B cell (primary cell): ENCODE measurements around the gene KLHL11. TPM values are rescaled to one million over a fixed set of nuclear protein-coding genes. Genes with fewer than 3 reads are reported as not detected.
A peak's percentile ranks its signal among the peaks of the same experiment; 100 is the strongest.

Experiments used
- ATAC-seq: fragments of 200-7000 bp; cut with Tn5 transposase; one replicate; pipeline ENCODE4 v1.10.0; 2021; ENCODE audit warnings: low read depth, mild to moderate bottlenecking, moderate number of reproducible peaks, moderate library complexity
- CTCF ChIA-PET: fragments of 350-600 bp; sonication (Branson Sonifier 250); formaldehyde crosslinking; loops from one replicate; lab custom pipeline; 2021; ENCODE audit warnings: antibody characterized with exemption, inconsistent platforms; lab: Charles Lee
- POLR2A ChIA-PET: fragments of 350-600 bp; sonication (Branson Sonifier 250); formaldehyde crosslinking; loops from one replicate; lab custom pipeline; 2021; ENCODE audit warnings: antibody characterized with exemption; lab: Charles Lee
- DNase-seq: peaks from one replicate; pipeline ENCODE4 v3.0.0; 2013
- H2AFZ ChIP-seq: 2 replicates; pipeline ENCODE4 v1.6.1; 2012; ENCODE audit warnings: mild to moderate bottlenecking, low read depth, low read length; ENCODE audit not compliant: insufficient read depth, poor library complexity, severe bottlenecking
- H3K27ac ChIP-seq, 2 donors: 1 replicate in 1 of 2; 2 replicates in 1 of 2; pipeline ENCODE4 v1.5.1; 2012 to 2013; ENCODE audit warnings: low read length in 2 of 2, mild to moderate bottlenecking in 2 of 2, moderate library complexity in 1 of 2
- H3K27me3 ChIP-seq, 4 experiments: fragments of 200-600 bp in 1 of 4; sonication (generic) in 1 of 4; replicated peaks in 1 of 4; 1 replicate in 2 of 4; 2 replicates in 2 of 4; pipeline versions ENCODE4 v1.6.1 to v1.7.0; 2013 to 2016; ENCODE audit warnings: low read length in 3 of 4, mild to moderate bottlenecking in 2 of 4, mixed read lengths in 1 of 4, moderate library complexity in 1 of 4; ENCODE audit not compliant: insufficient read depth in 4 of 4, control insufficient read depth in 3 of 4; ENCODE audit errors: control extremely low read depth in 1 of 4
- H3K36me3 ChIP-seq, 2 experiments: replicated peaks in 1 of 2; 1 replicate in 1 of 2; 2 replicates in 1 of 2; pipeline versions ENCODE4 v1.6.1 to v1.7.1; 2013; ENCODE audit warnings: low read length in 1 of 2; ENCODE audit not compliant: insufficient read depth in 2 of 2, control insufficient read depth in 1 of 2; ENCODE audit errors: control extremely low read depth in 1 of 2, extremely low read depth in 1 of 2
- H3K4me1 ChIP-seq, 2 donors: fragments of 200-600 bp in 1 of 2; sonication (generic) in 1 of 2; 1 replicate in 1 of 2; 2 replicates in 1 of 2; pipeline versions ENCODE4 v1.5.1 to v1.6.1; 2013 to 2017; ENCODE audit warnings: low read length in 2 of 2; ENCODE audit not compliant: control insufficient read depth in 2 of 2, insufficient read depth in 2 of 2
- H3K4me2 ChIP-seq: replicated peaks from 2 replicates; pipeline ENCODE3; 2012; ENCODE audit warnings: mild to moderate bottlenecking, low read depth, low read length; ENCODE audit not compliant: poor library complexity, severe bottlenecking
- H3K4me3 ChIP-seq, 5 experiments: fragments of 200-600 bp in 1 of 5; sonication (generic) in 1 of 5; 1 replicate in 3 of 5; 2 replicates in 2 of 5; pipeline versions ENCODE4 v1.5.1 to v1.7.0; 2011 to 2016; ENCODE audit warnings: low read length in 4 of 5, mild to moderate bottlenecking in 4 of 5, low read depth in 2 of 5, control low read depth in 1 of 5, moderate library complexity in 1 of 5; ENCODE audit not compliant: insufficient read depth in 1 of 5; ENCODE audit errors: control extremely low read depth in 1 of 5, extremely low read depth in 1 of 5
- H3K79me2 ChIP-seq: fragments of 200-600 bp; sonication (generic); one replicate; pipeline ENCODE4 v1.6.0; 2016; ENCODE audit warnings: low read length; ENCODE audit not compliant: control insufficient read depth, insufficient read depth
- H3K9ac ChIP-seq: fragments of 200-600 bp; sonication (generic); 2 replicates; pipeline ENCODE4 v1.6.1; 2017; ENCODE audit warnings: mild to moderate bottlenecking, low read length, moderate library complexity
- H3K9me3 ChIP-seq, 3 donors: one replicate each; pipeline versions ENCODE4 v1.6.1 to v1.7.1; 2013; ENCODE audit warnings: low read length in 2 of 3; ENCODE audit not compliant: control insufficient read depth in 2 of 3, insufficient read depth in 1 of 3; ENCODE audit errors: control extremely low read depth in 1 of 3
- H4K20me1 ChIP-seq: 2 replicates; pipeline ENCODE4 v1.6.0; 2012; ENCODE audit warnings: mild to moderate bottlenecking, low read length; ENCODE audit not compliant: insufficient read depth, control insufficient read depth, poor library complexity, severe bottlenecking
- H3K27ac Mint-ChIP-seq: one replicate; pipeline ENCODE4 v1.8.0; 2021; ENCODE audit warnings: mixed read lengths
- H3K27me3 Mint-ChIP-seq: one replicate; pipeline ENCODE4 v1.8.0; 2021; ENCODE audit warnings: mixed read lengths
- H3K4me1 Mint-ChIP-seq: one replicate; pipeline ENCODE4 v1.8.0; 2021; ENCODE audit warnings: mixed read lengths
- H3K4me3 Mint-ChIP-seq: one replicate; pipeline ENCODE4 v1.8.0; 2021; ENCODE audit warnings: mixed read lengths
- H3K9me3 Mint-ChIP-seq: one replicate; pipeline ENCODE4 v1.8.0; 2022; ENCODE audit warnings: mixed read lengths; ENCODE audit not compliant: insufficient read depth
- EZH2 ChIP-seq: IDR thresholded peaks from 2 replicates; pipeline ENCODE4 v1.6.1; 2012; ENCODE audit warnings: borderline replicate concordance, low read depth, mild to moderate bottlenecking, moderate library complexity, low read length; ENCODE audit not compliant: insufficient read depth, poor library complexity, severe bottlenecking
- WGBS: methylation state at CpG from one replicate; pipeline ENCODE4 v1.1.5; 2013; ENCODE audit warnings: missing lambda C conversion rate; ENCODE audit not compliant: insufficient coverage; 5-methylcytosine and 5-hydroxymethylcytosine counted together
- intact Hi-C: fragments of 100-400 bp; cut with micrococcal nuclease; formaldehyde crosslinking; loops from one replicate; pipeline ENCODE4 v1.10.0; 2022
- polyA plus RNA-seq: library from polyadenylated mRNA; depleted of rRNA; stranded (reverse); fragments of >200 nt; gene quantifications from 2 replicates; pipeline ENCODE4 v1.2.3, GENCODE V29; 2012
- total RNA-seq, 2 donors: library from RNA; stranded (reverse); fragments of 120-200 nt in 1 of 2; gene quantifications; 1 replicate in 1 of 2; 2 replicates in 1 of 2; pipeline versions ENCODE4 v1.2.3 to v1.2.4, GENCODE V29; 2013 to 2022
- TF ChIP-seq, protein P1 (sequence below): fragments of 200-600 bp; IDR thresholded peaks from one replicate; pipeline ENCODE4 v1.8.0; 2022; ENCODE audit warnings: antibody characterized with exemption, mild to moderate bottlenecking

KLHL11 gene
- total and polyA plus RNA-seq, 2 donors (not counting 1 experiment from before 2014, with no cell fraction given): 4.2 to 18.7 TPM

GRCh38 chr17:41810659-41811548 is 54.3 kb downstream of the KLHL11 start:
- Histone ChIP-seq H3K36me3 (no peaks in the 10 kb centered on the region), H3K27ac (no peak overlapping the region), H4K20me1 (no peaks in the 10 kb centered on the region), H3K9ac (peak overlapping the region; percentile 78), H3K27me3 (peaks cover 0 to 25% (median 5%) of the 10 kb centered on the region in 4 experiments), H3K4me3 (peak overlapping the region in 4 of 5 experiments; percentile 49 to 85 (median 62)), H3K4me1 (peaks cover 20% of the 10 kb centered on the region in 2 donors), H3K79me2 (no peaks in the 10 kb centered on the region), H3K9me3 (no peaks in the 10 kb centered on the region), H3K4me2 (peak overlapping the region; percentile 88), H2AFZ (peak overlapping the region; percentile 93)
- TF ChIP-seq EZH2: no peak
- TF ChIP-seq, protein P1, sequence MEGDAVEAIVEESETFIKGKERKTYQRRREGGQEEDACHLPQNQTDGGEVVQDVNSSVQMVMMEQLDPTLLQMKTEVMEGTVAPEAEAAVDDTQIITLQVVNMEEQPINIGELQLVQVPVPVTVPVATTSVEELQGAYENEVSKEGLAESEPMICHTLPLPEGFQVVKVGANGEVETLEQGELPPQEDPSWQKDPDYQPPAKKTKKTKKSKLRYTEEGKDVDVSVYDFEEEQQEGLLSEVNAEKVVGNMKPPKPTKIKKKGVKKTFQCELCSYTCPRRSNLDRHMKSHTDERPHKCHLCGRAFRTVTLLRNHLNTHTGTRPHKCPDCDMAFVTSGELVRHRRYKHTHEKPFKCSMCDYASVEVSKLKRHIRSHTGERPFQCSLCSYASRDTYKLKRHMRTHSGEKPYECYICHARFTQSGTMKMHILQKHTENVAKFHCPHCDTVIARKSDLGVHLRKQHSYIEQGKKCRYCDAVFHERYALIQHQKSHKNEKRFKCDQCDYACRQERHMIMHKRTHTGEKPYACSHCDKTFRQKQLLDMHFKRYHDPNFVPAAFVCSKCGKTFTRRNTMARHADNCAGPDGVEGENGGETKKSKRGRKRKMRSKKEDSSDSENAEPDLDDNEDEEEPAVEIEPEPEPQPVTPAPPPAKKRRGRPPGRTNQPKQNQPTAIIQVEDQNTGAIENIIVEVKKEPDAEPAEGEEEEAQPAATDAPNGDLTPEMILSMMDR: no peak
- ChIA-PET POLR2A (interaction anchor here (0.6 kb wide), 1 partner anchor 10 kb away, joined by 3 read pairs; no protein-coding TSS in a partner anchor), CTCF (interaction anchor here (0.8 to 3.3 kb wide), 17 partner anchors 9 to 120 kb away, joined by 3 to 27 read pairs (median 4); partner anchors contain the start of genes ACLY, JUP, KLHL10 and ODAD4)
- H3K9me3 Mint-ChIP-seq: no peaks in the 10 kb centered on the region
- H3K4me1 Mint-ChIP-seq: peaks cover 19% of the 10 kb centered on the region
- intact Hi-C loops: loop anchor here (1.0 to 2.0 kb wide), 5 partner anchors 10 to 72 kb away; partner anchors contain the start of genes JUP, KLHL11 and NT5C3B
- 37% methylated on average over 48 of the region's 58 CpGs for WGBS
- ATAC-seq (peak; percentile 20), DNase-seq (peak; percentile 32)
- H3K27me3 Mint-ChIP-seq: peaks cover 6% of the 10 kb centered on the region
- no peak overlapping the region for H3K27ac Mint-ChIP-seq
- peak overlapping the region; percentile 96 for H3K4me3 Mint-ChIP-seq
